GM19324 (cell line): ENCODE results near the gene EPS8.

Experiments used
- ATAC-seq: cut with Tn5 transposase; IDR thresholded peaks from one replicate; pipeline ENCODE4 v1.9.1; 2021; ENCODE audit warnings: mild to moderate bottlenecking, moderate library complexity; ENCODE audit not compliant: unreplicated experiment, low FRiP score

EPS8 gene

GRCh38 chr12:15701206-15701605 lies 88.0 kb downstream of the EPS8 start:
- no peak for ATAC-seq

- no peak for ATAC-seq
These were observed 88.6 kb downstream of the EPS8 start for GRCh38 chr12:15700595-15700994.

- no peak for ATAC-seq
These were observed 89.3 kb downstream of the EPS8 start for GRCh38 chr12:15699886-15700285.

DNA sequence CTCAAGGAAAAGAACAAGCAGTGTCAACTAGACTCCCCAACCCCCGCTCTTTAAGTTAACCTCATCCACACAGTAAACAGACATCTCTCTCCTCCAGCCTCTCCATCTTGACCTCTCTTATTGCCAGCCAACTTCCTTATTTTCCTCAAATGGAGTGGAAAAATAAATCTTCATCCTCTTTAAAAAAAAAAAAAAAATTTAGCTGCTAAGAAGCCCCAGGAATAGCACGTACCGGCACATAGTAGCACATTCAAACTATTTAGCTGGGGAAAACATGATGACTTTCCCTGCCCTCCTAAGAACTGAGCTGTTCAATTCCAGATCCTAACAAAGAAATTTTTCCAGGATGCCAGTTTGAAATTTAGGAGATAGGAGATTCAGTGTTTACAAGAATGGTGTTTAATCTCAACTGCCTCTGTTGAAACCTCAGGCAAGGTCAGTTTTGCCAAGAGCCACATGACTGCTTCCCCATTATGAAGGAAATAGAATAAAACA lies 90.8 kb downstream of the EPS8 start:
- no peak for ATAC-seq

GRCh38 chr12:15697201-15697600 lies 92.0 kb downstream of the EPS8 start:
- no peak for ATAC-seq

GRCh38 chr12:15693228-15693911 lies 95.8 kb downstream of the EPS8 start:
- no peak for ATAC-seq

DNA sequence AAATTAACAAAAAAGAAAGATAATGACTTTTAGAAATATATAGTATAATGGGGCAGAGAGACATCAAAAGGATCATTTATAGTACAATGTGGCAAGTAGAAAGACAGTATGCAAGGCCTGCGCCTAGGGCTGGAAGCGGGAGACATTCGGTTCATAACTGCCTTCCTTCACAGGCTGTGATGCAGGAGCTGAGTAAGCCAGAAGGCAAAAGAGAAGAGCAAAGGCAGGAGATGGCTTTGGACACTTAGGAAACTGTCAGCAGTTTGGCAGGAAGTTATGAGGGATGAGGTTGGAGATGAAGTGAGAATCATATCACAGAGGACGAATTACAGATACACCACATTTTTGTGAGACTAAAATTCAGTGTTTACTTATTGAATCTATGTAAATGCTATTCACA lies 97.8 kb downstream of the EPS8 start:
- ATAC-seq, result no peak

GRCh38 chr12:15690320-15690719 lies 98.9 kb downstream of the EPS8 start:
- ATAC-seq, result no peak

DNA sequence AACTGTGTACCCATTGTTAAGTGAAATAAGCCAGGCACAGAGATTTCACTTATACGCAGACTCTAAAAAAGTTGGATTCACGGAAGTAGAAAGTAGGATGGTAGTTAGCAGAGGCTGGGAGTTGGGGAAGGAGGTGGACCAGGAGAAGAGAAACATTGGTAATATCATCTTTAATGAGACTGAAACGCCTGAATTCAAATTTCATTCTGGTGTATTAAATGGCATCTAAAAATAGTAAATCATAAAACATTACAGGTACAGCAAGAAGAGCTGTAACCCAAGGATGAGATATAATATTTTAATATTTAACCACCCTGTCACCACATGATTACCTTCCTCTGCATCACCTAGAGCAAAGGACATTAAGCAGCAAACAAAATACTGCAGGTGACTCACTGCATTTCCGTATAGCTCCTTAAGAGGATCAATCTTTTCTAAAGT lies 99.4 kb downstream of the EPS8 start:
- no peak for ATAC-seq

DNA sequence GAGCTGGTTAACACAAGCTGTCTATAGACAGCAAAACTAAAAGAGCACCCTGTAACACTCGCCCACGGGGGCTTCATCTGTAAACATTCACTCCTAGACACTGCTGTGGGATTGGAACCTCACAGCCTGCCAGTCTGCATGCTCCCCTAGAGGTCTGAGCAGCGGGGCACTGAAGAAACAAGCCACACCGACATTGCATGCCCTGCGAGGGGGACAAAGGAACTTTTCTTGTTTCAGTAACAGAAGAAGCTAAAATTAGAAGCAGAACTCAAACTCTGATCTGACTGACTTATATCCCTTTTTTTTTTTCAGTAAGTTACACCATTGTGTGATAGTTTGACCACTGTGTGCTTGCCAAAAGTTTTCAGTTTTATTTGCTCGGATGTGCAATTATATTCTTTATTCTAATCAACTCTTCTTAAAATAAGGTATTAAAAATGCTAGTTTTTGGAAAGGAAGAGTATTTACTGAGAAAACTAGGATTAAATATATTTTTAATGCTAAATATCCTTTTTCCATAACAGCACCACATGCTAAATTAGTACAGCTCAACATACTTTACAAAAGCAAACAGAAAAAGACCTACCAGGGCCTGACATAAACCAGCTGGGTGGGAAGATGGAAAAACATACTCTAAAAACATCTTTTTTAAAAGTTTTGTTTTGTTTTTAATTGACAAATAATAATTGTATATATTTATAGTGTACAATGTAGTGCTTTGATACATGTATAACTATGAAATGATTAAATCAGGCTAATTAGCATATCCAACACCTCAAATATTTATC lies 100.2 kb downstream of the EPS8 start:
- ATAC-seq, result no peak

GRCh38 chr12:15688202-15688736 lies 100.9 kb downstream of the EPS8 start:
- ATAC-seq, result no peak

- ATAC-seq, result no peak
These were observed 101.6 kb downstream of the EPS8 start for GRCh38 chr12:15687583-15687982.

- ATAC-seq, result no peak
These were observed 104.1 kb downstream of the EPS8 start for GRCh38 chr12:15684896-15685658.

DNA sequence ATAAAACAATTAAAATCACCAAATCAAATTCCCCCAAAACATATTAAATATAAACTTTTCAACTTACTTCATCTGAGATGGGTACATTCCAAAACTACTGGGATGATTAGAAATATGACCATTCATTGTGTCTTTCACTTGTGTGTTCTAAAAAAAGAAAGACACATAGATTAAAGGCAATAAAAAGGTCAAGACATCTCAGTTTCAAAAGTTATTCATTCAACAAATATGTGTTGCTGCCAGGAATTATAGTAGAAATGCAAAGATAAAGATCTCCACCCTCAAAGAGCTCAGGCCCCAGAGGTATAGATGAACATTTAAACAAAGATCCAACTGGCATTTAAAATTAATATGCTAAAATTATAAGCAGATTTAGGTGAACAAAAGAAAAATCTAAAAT lies 106.4 kb downstream of the EPS8 start:
- no peak for ATAC-seq

DNA sequence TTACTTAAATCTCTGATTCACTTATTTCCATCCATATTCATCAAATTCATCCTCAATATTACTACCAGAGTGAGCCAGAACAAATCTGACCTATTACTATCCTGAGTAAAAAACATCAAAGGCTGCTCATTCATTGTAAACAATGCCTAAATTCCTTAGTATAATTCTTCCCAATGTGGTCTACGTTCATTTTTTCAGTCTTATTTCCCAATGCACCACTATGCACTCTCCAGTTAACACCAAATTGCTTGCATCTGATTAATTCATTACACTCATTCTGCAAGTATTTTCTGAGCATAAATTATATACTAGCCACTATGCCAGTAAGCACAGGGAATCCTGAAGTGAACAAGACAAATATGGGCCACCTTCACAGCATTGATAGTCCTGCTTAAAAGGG lies 110.0 kb downstream of the EPS8 start:
- ATAC-seq, result no peak

- ATAC-seq, result no peak
These were observed 111.4 kb downstream of the EPS8 start for GRCh38 chr12:15677726-15678201.

DNA sequence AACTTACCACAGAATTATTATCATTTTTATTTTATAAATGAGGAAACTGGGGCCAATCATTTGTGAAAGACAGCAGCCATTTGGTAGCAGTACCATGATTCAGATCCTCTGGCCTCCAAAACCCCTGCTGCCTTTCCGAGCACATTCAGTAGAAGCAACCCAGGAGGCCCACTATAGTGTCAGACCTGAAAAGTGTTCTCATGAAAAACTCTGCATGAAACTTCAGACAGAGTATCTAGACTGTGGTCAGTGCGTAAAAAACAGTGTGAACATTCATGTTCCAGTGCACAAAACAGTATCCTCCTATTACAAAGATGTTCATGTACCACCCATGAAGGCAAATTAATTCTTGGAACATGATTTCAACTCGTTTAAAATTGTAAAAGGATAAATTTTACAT lies 112.0 kb downstream of the EPS8 start:
- no peak for ATAC-seq

DNA sequence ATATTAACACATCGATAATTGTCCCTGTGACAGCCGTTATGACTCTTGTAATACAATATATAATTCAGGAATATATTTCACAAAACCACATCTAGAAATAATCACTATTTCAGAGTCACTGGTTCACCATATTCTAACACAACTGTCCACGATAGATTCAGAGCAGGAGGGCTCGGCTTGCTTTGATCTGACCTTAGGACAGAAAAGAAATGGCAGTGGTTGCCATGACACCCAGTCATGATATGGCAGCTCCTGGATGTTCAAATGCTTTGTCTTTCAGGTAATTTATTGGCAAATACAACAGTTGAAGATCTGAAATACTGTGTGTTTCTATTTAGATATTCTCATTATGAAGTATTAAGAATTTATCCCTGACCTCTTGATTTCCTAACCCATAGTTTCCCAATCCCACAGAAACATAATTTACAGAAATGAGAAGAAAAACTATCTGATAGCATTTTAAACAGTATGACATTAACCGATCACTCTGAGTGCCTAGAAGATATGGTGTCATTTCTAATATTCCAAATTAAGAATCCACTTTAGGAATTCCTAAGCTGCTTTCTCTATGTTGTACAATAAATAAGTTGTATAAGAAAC lies 116.4 kb downstream of the EPS8 start:
- ATAC-seq, result no peak

GRCh38 chr12:15670756-15671155 lies 118.4 kb downstream of the EPS8 start:
- ATAC-seq, result no peak

- no peak for ATAC-seq
These were observed 119.8 kb downstream of the EPS8 start for GRCh38 chr12:15669256-15669948.
